ENCODE measurements around the gene ACSM2B.

GRCh38 chr16:20620003-20620402 lies 43.8 kb upstream of the ACSM2B start:
- TF ChIP-seq CTCF (IDR thresholded peaks at IDR 0.05 in 4 of 5, conservative IDR thresholded peaks at IDR 0.05 in 1 of 5) (no peak), POLR2A (IDR thresholded peaks at IDR 0.05) (no peak)

Measured in gastrocnemius medialis (tissue), 4 donors.